ENCODE measurements around the gene DUSP18.

DUSP18 gene

DNA sequence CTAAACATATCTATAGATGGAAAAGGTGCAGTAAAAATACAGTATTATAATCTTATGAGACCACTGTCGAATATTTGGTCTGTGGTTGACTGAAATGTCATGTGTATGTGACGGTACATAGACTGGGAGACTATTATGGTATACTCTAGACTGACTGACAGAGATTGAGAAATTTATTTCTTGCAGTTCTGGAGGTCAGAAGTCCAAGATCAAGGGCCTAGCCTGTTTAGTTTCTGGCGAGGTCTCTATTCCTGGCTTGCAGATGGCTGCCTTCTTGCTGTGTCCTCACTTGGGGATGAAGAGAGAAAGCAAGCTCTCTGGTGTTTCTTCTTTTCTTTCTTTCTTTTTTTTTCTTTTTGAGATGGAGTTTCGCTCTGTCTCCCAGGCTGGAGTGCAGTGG is 19.7 kb upstream of the DUSP18 start:
- TF ChIP-seq, protein P1, sequence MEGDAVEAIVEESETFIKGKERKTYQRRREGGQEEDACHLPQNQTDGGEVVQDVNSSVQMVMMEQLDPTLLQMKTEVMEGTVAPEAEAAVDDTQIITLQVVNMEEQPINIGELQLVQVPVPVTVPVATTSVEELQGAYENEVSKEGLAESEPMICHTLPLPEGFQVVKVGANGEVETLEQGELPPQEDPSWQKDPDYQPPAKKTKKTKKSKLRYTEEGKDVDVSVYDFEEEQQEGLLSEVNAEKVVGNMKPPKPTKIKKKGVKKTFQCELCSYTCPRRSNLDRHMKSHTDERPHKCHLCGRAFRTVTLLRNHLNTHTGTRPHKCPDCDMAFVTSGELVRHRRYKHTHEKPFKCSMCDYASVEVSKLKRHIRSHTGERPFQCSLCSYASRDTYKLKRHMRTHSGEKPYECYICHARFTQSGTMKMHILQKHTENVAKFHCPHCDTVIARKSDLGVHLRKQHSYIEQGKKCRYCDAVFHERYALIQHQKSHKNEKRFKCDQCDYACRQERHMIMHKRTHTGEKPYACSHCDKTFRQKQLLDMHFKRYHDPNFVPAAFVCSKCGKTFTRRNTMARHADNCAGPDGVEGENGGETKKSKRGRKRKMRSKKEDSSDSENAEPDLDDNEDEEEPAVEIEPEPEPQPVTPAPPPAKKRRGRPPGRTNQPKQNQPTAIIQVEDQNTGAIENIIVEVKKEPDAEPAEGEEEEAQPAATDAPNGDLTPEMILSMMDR (IDR thresholded peaks at IDR 0.05): no peak

DNA sequence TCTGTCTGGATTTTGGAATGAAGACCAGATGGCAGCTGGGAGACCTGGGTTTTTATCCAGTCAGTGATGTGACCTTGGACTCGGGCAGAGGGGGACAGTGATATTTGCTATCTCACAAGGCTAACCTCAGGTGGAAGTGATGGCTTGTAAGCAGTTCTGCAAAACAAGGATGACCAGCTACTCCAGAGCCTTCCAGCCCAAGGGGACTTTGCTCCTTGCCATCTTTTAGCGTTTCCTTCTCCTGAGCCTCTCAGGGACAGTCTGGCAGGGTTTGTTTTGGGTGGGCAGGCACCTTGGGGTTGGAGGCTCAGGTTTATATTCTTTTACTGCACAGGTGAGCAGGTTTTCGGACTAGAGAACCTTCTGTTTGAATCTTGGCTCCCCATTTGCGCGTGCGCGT is 17.5 kb upstream of the DUSP18 start:
- TF ChIP-seq, protein P1 (IDR thresholded peaks at IDR 0.05): no peak

DNA sequence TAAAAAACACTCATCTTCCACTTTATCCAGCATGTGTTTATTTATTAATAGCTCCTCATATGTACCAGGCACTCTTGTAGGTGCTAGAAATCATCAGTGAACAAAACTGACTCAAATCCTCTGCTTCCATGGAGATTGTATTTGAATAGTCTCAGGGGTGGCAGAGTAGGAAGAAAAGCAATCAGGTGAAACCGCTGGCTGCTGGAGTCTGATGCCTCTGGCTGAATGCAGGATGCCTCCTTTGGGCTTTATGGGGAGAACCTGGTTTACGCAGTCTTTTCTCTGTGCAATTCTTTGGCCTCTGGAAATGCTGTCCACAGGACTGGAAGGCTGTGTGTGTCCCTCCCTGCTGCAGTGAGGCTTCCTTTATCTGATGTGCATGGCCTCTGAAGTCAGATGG is 14.2 kb upstream of the DUSP18 start:
- TF ChIP-seq, protein P1 (IDR thresholded peaks at IDR 0.05): no peak

DNA sequence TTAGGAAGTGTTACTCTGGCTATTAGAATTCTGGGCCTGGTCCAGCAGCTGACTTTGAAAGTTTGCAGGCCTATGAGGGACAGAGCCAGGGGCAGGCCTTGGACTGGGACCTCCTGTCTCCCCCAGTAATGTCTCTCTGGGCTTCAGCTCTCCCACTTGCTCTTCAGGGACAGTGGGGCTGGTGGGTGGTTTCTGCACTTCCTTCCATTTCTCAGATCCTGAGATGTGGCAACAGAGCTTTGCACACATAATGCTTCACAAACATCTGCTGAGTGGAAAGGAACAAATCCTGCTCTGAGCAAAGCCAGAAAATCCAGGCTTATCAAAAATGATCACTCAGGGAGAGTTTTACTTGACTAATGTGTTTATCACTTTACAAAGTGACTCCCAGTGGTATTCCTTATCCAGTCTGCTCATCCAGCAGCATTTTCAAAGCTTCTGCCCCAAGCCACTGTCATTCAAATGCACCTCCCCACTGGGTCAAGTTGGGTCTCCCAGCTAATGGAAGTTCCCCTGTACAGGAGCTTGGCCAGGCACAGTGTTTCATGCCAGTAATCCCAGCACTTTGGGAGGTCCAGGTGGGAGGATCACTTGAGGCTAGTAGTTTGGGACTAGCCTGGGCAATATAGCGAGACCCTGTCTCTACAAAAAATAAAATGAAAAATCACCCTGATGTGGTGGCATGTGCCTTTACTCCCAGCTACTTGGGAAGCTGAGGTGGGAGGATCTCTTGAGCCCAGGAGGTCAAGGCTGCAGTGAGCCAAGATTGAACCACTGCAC is 13.5 kb upstream of the DUSP18 start:
- TF ChIP-seq, protein P1 (IDR thresholded peaks at IDR 0.05): no peak

DNA sequence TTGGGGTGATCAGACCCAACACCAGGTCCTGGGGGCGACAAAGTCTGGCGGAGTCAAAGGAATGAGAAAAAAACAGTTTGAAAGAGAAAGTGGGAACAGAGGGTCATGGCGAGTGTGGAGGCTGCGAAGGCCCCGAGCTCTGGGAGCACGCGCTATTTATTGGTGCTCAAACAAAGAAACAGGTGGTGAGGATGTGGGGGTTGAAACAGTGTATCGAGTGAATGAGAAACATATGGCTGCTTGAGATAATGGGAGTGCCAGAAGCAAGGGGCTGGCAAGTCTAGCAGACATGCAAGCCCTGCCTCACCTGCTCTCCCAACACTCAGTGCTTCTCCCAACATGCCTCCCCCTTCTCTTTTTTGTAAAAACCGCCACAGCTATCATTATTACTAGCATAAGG is 7.8 kb upstream of the DUSP18 start:
- TF ChIP-seq, protein P1 (IDR thresholded peaks at IDR 0.05): no peak

DNA sequence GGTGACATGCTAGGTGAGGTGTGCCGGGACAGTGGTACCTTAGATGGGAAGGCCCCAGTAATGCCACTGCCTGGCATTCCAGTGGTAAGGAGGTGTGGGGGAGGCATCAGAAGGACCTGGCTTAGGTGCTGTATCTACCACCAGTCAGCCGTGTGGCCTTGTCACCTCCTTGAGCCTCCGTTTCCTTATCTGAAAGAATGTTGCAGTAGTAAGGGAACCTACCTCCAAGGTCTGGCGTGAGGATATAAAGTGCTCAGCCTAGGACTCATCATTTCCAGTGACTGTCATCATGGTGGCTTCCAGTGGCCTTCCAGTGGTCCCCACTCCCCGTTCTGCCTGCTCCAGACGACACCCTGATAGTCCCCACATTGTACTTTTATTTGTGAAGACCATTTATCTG is 6.8 kb upstream of the DUSP18 start:
- TF ChIP-seq, protein P1 (IDR thresholded peaks at IDR 0.05): no peak

DNA sequence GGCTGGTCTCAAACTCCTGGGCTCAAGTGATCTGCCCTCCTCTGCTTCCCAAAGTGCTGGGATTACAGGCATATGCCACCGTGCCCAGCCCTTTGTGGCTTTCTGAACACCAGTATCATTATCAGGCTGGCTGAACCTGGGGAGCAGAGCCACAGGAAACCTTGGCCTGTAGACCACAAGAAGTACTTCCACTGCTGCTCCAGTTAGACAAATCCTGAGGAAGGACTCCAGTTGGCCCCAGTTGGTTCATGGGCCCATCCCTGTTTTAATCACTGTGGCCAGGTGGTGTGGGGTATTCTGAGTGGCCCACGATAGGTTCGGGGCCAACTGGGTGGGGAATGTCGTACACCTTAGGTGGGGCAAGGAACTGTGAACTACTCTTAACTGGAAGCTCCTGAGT is 5.5 kb upstream of the DUSP18 start:
- TF ChIP-seq, protein P1 (IDR thresholded peaks at IDR 0.05): no peak

DNA sequence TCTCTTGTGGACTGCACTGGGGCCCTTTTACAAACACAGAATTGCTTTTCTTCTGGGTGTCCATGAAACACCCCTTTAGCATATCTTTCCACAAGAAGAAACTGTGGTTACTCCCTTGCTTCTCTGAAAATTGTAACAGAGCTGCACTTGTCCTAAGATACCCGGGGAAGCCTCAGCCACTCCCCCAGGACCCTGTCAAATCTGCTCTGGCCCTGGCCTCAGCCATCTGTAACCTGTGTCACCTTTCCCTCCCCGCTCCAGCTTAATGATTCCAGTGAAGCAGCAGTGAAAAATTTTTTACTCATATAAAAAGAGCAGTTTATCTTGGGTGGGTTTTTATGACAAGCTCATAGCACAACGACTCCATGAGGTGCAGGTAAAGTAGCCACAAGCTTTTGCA is 3.4 kb upstream of the DUSP18 start:
- TF ChIP-seq, protein P1 (IDR thresholded peaks at IDR 0.05): no peak
